Measurements from ENCODE around the gene SLC22A15.

SLC22A15 gene

DNA sequence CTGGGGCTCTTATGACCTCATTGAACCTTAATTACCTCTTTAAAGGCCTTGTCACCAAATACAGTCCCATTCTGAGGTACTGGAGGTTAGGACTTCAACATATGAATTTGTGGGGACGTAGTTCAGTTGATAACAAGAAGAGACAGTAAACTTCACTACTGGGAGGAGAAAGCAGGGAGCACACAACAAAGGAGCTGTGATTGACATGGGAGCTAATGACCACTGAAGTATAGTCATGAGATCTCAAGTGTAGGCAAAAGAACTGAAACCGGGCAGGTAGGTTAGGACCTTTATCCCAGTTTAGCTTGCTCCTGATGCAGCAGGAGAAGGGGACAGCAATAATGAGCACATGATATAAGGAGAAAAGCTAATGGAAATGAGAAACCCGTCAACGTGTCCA is 123.1 kb downstream of the SLC22A15 start:
- no peak for DNase-seq (ENCODE audit: low read depth in 2 of 3, low spot score in 1 of 3)

DNA sequence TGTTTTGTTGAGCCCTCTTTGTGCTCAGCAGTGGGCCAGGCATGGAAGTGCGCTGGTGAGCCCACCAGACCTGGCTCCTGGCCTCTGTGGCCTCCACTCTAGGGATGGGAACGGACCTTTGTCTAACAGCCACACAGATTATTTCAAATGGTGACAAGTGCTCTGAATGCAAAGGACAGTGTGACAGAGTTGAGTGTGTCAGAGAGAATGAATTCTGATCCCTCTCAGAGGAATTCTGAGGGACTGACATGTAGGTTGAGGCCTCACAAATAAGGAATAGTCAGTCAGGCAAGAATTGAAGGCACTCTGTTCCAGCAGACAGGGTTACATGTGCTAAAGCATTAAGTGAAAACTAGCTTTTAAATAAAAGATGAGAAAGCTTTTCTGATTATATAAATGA is 123.6 kb downstream of the SLC22A15 start:
- no peak for DNase-seq (ENCODE audit: low read depth in 2 of 3, low spot score in 1 of 3)

DNA sequence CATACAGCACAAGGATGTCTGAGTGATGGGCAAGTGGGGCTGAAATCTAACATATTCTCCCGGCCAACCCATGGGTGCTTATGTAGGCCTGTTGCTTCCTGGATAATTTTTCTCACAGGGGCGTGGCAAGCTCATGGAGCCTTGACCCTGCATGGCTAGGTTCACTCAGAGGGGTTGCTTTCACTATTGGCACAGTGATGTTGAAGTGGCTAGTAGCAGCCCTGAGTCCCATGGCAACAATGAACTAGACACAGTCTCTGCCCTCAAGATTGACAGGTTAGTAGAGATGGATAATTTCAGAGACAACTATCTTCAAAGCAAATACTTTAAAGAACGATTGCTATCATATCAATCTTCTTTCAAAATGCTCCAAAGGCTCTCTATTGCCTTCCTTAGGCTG is 128.4 kb downstream of the SLC22A15 start:
- DNase-seq (ENCODE audit: low read depth in 2 of 3, low spot score in 1 of 3) = no peak

DNA sequence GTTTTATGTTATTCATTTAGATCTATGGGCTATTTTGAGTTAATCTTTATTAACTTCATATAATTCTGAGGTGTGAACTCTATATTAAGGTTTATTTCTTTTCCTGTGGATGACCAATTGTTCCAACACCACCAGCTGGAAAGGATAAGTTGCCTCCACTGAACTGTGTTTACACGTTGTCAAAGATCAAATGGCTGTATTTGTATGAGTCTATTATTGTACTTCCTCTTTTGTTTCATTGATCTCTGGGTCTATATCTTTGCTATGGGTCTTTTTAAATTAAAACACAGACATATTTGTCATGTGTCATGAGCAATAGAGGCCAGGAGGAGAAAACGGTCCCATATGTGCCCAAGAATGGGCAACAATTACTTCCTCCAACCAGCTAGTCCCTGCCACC is 129.7 kb downstream of the SLC22A15 start:
- no peak for DNase-seq (ENCODE audit: low read depth in 2 of 3, low spot score in 1 of 3)

DNA sequence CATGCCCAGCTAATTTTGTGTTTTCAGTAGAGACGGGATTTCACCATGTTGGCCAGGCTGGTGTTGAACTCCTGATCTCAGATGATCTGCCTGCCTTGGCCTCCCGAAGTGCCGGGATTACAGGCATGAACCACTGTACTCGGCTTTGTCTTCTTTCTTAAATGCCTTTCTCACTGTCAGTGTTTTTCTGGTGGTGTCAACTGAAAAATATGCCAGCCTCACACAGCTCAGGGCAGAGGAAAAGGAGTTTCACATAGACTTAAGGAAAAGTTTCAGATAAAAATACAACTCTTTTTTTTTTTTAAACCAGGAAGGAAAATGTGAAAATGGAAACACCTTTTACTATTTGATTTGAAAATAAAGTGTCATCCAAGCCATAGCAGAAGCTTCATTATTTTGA is 130.3 kb downstream of the SLC22A15 start:
- no peak for DNase-seq (ENCODE audit: low read depth in 2 of 3, low spot score in 1 of 3)

DNA sequence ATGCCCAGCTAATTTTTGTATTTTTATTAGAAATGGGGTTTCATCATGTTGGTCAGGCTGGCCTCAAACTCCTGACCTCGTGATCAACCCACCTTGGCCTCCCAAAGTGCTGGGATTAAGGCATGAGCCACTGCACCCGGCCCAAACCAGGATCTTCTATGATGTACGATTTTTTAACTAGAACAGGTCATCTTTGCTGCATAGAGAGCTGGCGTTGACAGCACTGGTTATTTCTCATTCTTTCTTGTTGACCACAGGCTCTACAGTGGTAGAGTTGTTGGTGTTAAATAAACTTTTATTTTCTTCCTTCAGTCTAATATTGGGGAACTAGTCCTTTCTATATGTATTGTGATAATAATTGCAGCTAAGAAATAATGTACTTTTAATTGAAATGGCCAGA is 131.1 kb downstream of the SLC22A15 start:
- DNase-seq (ENCODE audit: low read depth in 2 of 3, low spot score in 1 of 3) = no peak

DNA sequence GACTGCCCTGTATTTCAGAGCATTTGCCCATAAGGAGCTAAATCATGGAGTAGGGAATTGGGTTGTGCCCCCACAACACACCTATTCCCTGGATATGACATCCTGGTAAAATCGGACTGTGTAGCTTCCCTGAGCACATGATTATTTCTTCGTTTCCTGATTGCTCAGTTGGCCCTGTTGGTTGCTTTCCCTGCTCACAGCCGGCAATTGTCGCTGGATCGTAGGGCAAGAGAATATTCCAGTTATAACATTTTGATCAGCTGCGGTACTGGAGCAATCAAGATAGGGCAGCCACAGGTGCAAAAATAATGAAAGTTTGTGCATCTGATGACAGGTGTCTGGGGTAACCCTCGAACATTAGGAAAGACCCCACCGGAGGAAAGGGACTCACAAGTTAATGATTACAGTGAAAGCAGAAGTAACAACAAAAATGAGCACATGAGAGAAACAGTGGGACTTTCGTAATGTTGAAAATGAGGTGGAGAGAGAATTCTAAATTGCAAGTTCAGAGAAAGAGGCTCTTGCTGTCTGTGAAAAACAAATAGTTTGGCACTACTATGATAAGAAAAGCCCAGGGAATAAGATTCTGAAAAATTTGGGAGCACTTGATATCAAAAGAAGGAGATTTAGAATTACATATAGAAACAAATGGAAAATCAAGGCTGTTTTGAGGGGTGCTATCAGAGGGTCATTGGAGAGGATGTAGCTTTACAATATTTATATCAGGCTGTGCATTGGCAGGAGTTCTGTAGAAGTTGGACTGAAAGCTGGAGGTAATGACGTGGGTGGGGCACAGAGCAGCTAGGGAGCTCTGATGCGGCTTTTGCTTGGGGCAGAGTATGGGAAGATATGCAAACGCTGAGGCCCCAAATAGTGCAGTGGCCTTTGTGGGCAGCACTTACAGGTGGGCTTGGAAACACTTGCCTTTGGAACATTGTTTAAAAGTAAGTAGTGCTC is 134.5 kb downstream of the SLC22A15 start, which contains the start of gene MAB21L3:
Gene MAB21L3, plus strand, starts transcription at position 833 of the 957 bp plus-strand sequence. CDS start 1,217 bp downstream, outside the sequence.
- DNase-seq (ENCODE audit: low read depth in 2 of 3, low spot score in 1 of 3) = no peak

DNA sequence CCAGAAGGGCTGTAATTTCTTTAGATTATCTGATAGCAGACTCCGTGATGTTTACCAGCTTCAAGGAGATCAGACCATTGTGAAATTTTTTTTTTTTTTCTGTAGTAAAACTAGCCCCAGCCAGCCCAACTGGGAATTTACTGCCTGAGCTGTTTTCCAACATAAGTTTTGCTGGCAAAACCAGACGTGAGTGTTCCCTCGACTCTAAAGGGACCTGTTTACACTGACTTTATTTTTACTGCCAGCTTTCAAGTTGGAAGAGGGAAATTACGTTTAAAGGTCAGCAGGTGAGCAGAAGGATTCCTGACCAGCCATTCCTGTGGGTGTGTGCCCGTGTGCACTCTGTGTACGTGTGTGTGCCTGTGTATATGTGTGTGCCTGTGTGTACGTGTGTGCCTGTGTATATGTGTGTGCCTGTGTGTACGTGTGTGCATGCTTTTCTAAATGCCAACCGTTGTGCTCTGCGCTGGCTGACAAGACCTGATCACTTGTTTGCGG is 135.3 kb downstream of the SLC22A15 start:
- no peak for DNase-seq (ENCODE audit: low read depth in 2 of 3, low spot score in 1 of 3)

DNA sequence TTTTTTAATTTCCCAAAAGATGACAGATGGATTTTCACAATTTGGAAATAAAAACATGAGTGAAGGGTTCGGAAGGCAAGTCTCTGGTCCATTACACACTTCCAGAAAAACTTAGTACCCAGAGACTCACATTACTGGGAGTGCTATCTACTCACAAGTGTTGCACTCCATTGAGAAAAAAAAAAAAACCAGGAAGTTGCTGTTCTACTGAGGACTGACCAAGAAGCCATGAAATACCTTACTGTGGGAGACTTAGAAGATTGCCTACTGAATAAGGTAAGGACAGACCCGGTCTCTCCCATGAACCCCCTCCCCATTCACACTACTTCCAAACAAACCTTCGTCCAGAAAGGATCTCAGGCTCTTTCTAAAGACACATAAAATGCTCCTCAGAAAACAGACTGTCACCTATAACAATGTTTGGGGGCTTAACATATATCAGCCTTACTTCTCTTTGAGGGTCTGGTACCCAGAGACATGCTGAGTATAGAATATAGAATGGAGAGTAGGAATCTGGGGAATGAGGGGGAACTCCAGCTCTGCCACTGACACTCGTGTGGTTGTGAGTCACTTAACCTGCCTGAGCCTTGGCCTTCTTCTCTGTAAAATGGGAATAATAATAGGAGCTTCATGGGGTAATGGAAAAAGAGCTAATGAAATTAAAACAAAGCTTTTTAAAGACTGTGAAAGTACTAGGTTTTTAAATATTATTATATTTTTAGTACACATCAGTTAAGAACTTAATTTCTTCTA is 136.3 kb downstream of the SLC22A15 start:
- DNase-seq (ENCODE audit: low read depth in 2 of 3, low spot score in 1 of 3) = no peak

DNA sequence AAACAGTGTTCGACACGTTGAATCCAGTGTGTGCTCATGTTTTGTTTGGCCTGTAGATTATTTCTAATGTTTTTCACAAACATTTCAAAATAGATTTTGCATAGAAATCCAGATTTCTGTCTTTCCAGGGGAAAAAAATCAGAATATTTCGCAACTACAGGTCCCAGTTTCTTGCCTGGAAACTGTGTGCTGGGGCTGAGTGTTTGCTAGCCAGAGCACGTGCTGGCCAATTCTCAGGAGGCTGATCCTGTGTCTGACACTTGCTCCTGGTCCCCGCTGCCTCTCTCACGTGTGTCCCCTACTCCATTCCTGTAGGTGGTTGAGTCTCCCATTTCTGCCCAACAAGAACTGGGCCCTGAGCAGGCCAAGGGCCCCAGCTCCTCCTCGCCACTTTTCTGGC is 137.3 kb downstream of the SLC22A15 start:
- DNase-seq (ENCODE audit: low read depth in 2 of 3, low spot score in 1 of 3) = no peak

DNA sequence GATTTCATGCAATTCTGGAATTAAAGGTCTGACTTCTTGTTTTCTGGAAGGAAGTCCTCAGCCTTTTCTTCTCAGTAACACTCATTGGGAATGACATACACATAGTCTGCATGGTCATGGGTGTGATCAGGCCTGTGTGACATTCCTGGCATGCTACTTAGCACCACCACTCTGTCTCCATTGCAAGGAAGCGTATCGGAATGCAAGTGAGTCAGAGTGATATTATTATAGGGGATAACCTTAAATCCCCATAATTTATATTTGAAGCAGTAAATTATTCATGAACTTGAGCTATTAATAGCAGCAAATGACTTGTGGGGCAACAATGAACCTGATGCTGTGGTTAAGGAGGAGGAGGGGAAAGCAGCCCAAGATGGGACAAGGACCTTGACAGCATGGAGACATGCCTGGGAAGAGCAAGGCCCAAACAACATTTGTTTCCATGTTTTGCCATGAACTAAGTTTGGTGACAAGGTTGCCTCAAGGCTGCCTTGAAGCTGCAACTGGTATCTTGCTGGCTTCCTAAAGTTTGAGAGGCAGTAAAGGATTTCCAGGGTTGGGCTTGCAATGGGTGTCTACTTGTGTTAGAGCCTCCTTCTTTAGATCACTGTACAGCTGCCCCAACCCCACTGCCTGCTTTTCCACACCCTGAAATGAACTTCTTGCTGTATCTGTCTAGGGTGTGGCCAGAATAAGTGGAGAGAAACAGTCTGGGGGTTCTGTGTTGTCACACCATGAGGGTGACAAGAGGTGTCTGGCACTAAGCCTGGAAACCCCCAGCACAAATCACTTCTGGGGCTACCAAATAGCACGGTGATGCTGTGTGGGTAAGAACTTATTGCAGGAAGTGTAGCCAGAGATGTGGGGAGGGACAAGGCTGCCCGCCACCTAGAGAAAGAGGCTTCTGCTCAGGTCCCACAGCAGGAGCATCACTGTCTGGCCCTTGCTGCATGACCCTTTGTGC is 139.4 kb downstream of the SLC22A15 start:
- no peak for DNase-seq (ENCODE audit: low read depth in 2 of 3, low spot score in 1 of 3)

DNA sequence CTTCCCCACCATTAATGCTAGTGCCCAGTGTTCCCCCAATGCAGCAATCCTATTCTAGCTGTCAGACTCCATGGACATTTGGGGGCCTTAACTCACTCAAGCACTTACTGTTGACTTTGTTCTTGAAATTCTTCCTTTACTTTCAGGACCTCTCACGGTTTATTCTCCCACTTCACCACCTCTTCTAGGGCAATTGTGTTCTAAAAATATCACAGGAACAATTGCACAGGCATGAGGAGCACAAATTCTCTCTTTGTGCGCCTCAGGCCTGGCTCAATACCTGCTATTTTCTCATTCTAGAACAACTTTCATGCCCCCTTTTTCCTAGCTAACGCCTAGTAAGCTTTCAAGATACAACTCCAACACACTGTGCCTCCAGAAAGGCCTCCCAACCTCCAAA is 142.2 kb downstream of the SLC22A15 start:
- DNase-seq (ENCODE audit: low read depth in 2 of 3, low spot score in 1 of 3) = no peak

Measured in stimulated activated CD4-positive, alpha-beta T cell treated with anti-CD3 and anti-CD28 coated beads, Interleukin-12 subunit alpha, Interleukin-12 subunit beta, amount 100 ng/mL, for 48 hours (primary cell).